Tibial nerve (tissue), 4 donors: Measurements from ENCODE around the gene TAS2R1. TPM values are rescaled to one million over a fixed set of nuclear protein-coding genes. Genes with fewer than 3 reads are reported as not detected.

Source experiments
- DNase-seq, 2 donors: peaks; one replicate each; pipeline ENCODE4 v3.0.0-alpha.2; 2019; ENCODE audit warnings: low spot score in 2 of 2
- H3K27ac ChIP-seq, 4 donors: fragments of 200-600 bp; sonication (generic) in 3 of 4; one replicate each; pipeline ENCODE4 v1.5.1; 2017 to 2019; ENCODE audit warnings: mild to moderate bottlenecking in 1 of 4
- H3K27me3 ChIP-seq, 2 donors: fragments of 200-600 bp; sonication (generic) in 1 of 2; one replicate each; pipeline versions ENCODE4 v1.5.1 to v1.6.0; 2017 to 2019
- H3K36me3 ChIP-seq, 3 donors: fragments of 200-600 bp; sonication (generic); one replicate each; pipeline ENCODE4 v1.5.1; 2018 to 2019
- H3K4me1 ChIP-seq, 4 donors: fragments of 200-600 bp; sonication (generic) in 3 of 4; one replicate each; pipeline ENCODE4 v1.5.1; 2017 to 2019
- H3K4me3 ChIP-seq, 4 donors: fragments of 200-600 bp; sonication (generic) in 3 of 4; one replicate each; pipeline ENCODE4 v1.5.1; 2017 to 2019; ENCODE audit warnings: mild to moderate bottlenecking in 1 of 4, moderate library complexity in 1 of 4
- H3K9me3 ChIP-seq, 4 donors: fragments of 200-600 bp; sonication (generic) in 3 of 4; one replicate each; pipeline ENCODE4 v1.5.1; 2017 to 2019
- EP300 ChIP-seq, 2 donors: sonication (generic); formaldehyde crosslinking; IDR thresholded peaks; one replicate each; pipeline ENCODE4 v1.6.1; 2017; ENCODE audit warnings: antibody characterized with exemption in 2 of 2, mild to moderate bottlenecking in 1 of 2
- POLR2A ChIP-seq, 2 donors: fragments of 450-650 bp; IDR thresholded peaks; one replicate each; pipeline ENCODE4 v1.6.1; 2017; ENCODE audit warnings: antibody characterized with exemption in 2 of 2, mild to moderate bottlenecking in 2 of 2, moderate library complexity in 2 of 2
- WGBS, 2 donors: methylation state at CpG; one replicate each; pipeline ENCODE4 v1.1.5; 2018; 5-methylcytosine and 5-hydroxymethylcytosine counted together
- total RNA-seq, 4 donors: library from RNA; depleted of rRNA; stranded (reverse); fragments of >200 nt; gene quantifications; one replicate each; pipeline ENCODE4 v1.1.0, GENCODE V29; 2016
- TF ChIP-seq, protein P1 (sequence below), 5 experiments: fragments of 200-600 bp in 3 of 5; fragments of 450-650 bp in 2 of 5; sonication (generic) in 3 of 5; IDR thresholded peaks; one replicate each; pipeline ENCODE4 v1.5.1; 2016 to 2019; ENCODE audit warnings: antibody characterized with exemption in 5 of 5, mild to moderate bottlenecking in 3 of 5, moderate library complexity in 2 of 5

TAS2R1 gene
- total RNA-seq, 4 donors from 2014 or later = not detected

- TF ChIP-seq, protein P1, sequence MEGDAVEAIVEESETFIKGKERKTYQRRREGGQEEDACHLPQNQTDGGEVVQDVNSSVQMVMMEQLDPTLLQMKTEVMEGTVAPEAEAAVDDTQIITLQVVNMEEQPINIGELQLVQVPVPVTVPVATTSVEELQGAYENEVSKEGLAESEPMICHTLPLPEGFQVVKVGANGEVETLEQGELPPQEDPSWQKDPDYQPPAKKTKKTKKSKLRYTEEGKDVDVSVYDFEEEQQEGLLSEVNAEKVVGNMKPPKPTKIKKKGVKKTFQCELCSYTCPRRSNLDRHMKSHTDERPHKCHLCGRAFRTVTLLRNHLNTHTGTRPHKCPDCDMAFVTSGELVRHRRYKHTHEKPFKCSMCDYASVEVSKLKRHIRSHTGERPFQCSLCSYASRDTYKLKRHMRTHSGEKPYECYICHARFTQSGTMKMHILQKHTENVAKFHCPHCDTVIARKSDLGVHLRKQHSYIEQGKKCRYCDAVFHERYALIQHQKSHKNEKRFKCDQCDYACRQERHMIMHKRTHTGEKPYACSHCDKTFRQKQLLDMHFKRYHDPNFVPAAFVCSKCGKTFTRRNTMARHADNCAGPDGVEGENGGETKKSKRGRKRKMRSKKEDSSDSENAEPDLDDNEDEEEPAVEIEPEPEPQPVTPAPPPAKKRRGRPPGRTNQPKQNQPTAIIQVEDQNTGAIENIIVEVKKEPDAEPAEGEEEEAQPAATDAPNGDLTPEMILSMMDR (IDR thresholded peaks at IDR 0.05) = no peak
- no peak for TF ChIP-seq EP300 (IDR thresholded peaks at IDR 0.05)
- TF ChIP-seq POLR2A (IDR thresholded peaks at IDR 0.05) = no peak
- Histone ChIP-seq H3K9me3 (no peaks in the 10 kb centered on the region), H3K4me1 (peaks cover 0 to 8% (median 0%) of the 10 kb centered on the region in 4 donors), H3K27me3 (no peaks in the 10 kb centered on the region), H3K36me3 (no peaks in the 10 kb centered on the region), H3K27ac (no peak overlapping the region), H3K4me3 (no peak overlapping the region)
- no peak for DNase-seq
- WGBS, 2 donors = 46 to 53% methylated on average over 10 of the region's 10 CpGs
Observed at GRCh38 chr5:9617739-9618504, 12.2 kb downstream of the TAS2R1 start.

- no peaks in the 10 kb centered on the region for H3K36me3 ChIP-seq
- no peak overlapping the region for H3K4me3 ChIP-seq
- 46 to 49% methylated on average over 3 of the region's 3 CpGs for WGBS, 2 donors
- no peak overlapping the region for H3K27ac ChIP-seq
- peaks cover 0 to 3% (median 0%) of the 10 kb centered on the region in 4 donors for H3K9me3 ChIP-seq
- no peak for DNase-seq
- TF ChIP-seq, protein P1 (IDR thresholded peaks at IDR 0.05) = no peak
- no peak for TF ChIP-seq POLR2A (IDR thresholded peaks at IDR 0.05)
- TF ChIP-seq EP300 (IDR thresholded peaks at IDR 0.05) = no peak
- H3K27me3 ChIP-seq = no peaks in the 10 kb centered on the region
- H3K4me1 ChIP-seq = peaks cover 0 to 6% (median 0%) of the 10 kb centered on the region in 4 donors
Observed at GRCh38 chr5:9617221-9617620, 12.9 kb downstream of the TAS2R1 start.

- peaks cover 0 to 22% (median 0%) of the 10 kb centered on the region in 4 donors for H3K9me3 ChIP-seq
- H3K27me3 ChIP-seq = no peaks in the 10 kb centered on the region
- TF ChIP-seq EP300 (IDR thresholded peaks at IDR 0.05) (no peak), POLR2A (IDR thresholded peaks at IDR 0.05) (no peak)
- TF ChIP-seq, protein P1 (IDR thresholded peaks at IDR 0.05) = no peak
- no peak overlapping the region for H3K27ac ChIP-seq
- no peaks in the 10 kb centered on the region for H3K4me1 ChIP-seq
- no peak for DNase-seq
- no peak overlapping the region for H3K4me3 ChIP-seq
- no peaks in the 10 kb centered on the region for H3K36me3 ChIP-seq
- 86 to 92% methylated on average over 3 of the region's 3 CpGs for WGBS, 2 donors
Observed at GRCh38 chr5:9615331-9615730, 14.8 kb downstream of the TAS2R1 start.

DNA sequence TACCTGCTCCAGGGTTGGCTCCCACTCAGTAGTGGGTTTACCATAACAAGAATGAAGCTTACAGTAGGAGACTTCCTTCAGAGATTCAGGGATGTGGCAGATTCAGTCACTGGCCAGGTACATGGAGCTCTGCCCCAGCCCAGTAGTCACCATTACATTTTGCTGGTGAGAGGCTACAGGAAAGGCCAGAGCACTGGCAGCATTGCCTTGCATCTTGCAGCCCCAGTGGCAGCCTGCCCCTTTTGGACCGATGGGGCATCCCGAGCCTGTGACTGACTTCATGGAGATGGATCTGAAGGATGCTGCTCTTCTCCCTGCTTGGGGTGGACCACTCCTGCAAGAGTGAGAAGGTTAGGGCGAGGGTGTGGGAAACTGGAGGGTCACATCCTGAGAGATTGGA is 16.8 kb downstream of the TAS2R1 start:
- no peaks in the 10 kb centered on the region for H3K27me3 ChIP-seq
- H3K9me3 ChIP-seq = peaks cover 0 to 24% (median 0%) of the 10 kb centered on the region in 4 donors
- no peaks in the 10 kb centered on the region for H3K4me1 ChIP-seq
- H3K36me3 ChIP-seq = no peaks in the 10 kb centered on the region
- WGBS, 2 donors = 91 to 100% methylated on average over 3 of the region's 3 CpGs
- TF ChIP-seq, protein P1 (IDR thresholded peaks at IDR 0.05) = no peak
- TF ChIP-seq EP300 (IDR thresholded peaks at IDR 0.05) = no peak
- TF ChIP-seq POLR2A (IDR thresholded peaks at IDR 0.05) = no peak
- H3K4me3 ChIP-seq = no peak overlapping the region
- no peak for DNase-seq
- H3K27ac ChIP-seq = no peak overlapping the region

- no peak for DNase-seq
Observed at GRCh38 chr5:9610969-9611368, 19.2 kb downstream of the TAS2R1 start.

More at GRCh38 chr5:9610969-9611368, 19.2 kb downstream of the TAS2R1 start:
- whole genome bisulfite sequencing, 2 donors = 60 to 68% methylated on average over 2 of the region's 2 CpGs
- Histone ChIP-seq H3K36me3 (no peaks in the 10 kb centered on the region), H3K27me3 (no peaks in the 10 kb centered on the region), H3K9me3 (peaks cover 0 to 24% (median 0%) of the 10 kb centered on the region in 4 donors), H3K4me1 (no peaks in the 10 kb centered on the region), H3K4me3 (no peak overlapping the region), H3K27ac (no peak overlapping the region)
- TF ChIP-seq EP300 (IDR thresholded peaks at IDR 0.05) = no peak
- TF ChIP-seq, protein P1 (IDR thresholded peaks at IDR 0.05) = no peak
- no peak for TF ChIP-seq POLR2A (IDR thresholded peaks at IDR 0.05)
